ENCODE measurements around the gene SMAP1.

- TF ChIP-seq CTCF (IDR thresholded peaks at IDR 0.05; ENCODE audit: low read depth, low read length) (no peak), EZH2phosphoT487 (IDR thresholded peaks at IDR 0.05; ENCODE audit: low read depth) (no peak)
Observed at GRCh38 chr6:70693887-70694286, 26.2 kb downstream of the SMAP1 start.

All from OCI-LY3 (cell line).